GM20431 (cell line): ENCODE measurements around the gene THSD4.

Experiments
- in situ Hi-C: fragments of 300-500 bp; cut with MseI, MboI; formaldehyde crosslinking; loops from one replicate; pipeline ENCODE4 v1.15.0; 2020; ENCODE audit warnings: low sequenced_read_pairs; ENCODE audit not compliant: unreplicated experiment

Gene THSD4

GRCh38 chr15:71570736-71571135, 455.5 kb downstream of the THSD4 start:
- in situ Hi-C loops, result no loop called here

- in situ Hi-C loops, result no loop called here
These were observed 456.4 kb downstream of the THSD4 start for GRCh38 chr15:71571641-71572040.

GRCh38 chr15:71572452-71573053, 457.3 kb downstream of the THSD4 start:
- in situ Hi-C loops, result no loop called here

- in situ Hi-C loops, result no loop called here
These were observed 458.3 kb downstream of the THSD4 start for GRCh38 chr15:71573599-71573998.

- in situ Hi-C loops, result no loop called here
These were observed 460.3 kb downstream of the THSD4 start for GRCh38 chr15:71575474-71576045.

- in situ Hi-C loops, result no loop called here
These were observed 461.8 kb downstream of the THSD4 start for GRCh38 chr15:71577071-71577470.

- in situ Hi-C loops, result no loop called here
These were observed 466.2 kb downstream of the THSD4 start for GRCh38 chr15:71581398-71581930.

- in situ Hi-C loops, result no loop called here
These were observed 469.9 kb downstream of the THSD4 start for GRCh38 chr15:71585159-71585558.

GRCh38 chr15:71586463-71586862, 471.2 kb downstream of the THSD4 start:
- in situ Hi-C loops, result no loop called here

GRCh38 chr15:71588746-71589145, 473.5 kb downstream of the THSD4 start:
- in situ Hi-C loops, result no loop called here

GRCh38 chr15:71591057-71591456, 475.8 kb downstream of the THSD4 start:
- in situ Hi-C loops, result no loop called here

GRCh38 chr15:71592203-71592602, 476.9 kb downstream of the THSD4 start:
- in situ Hi-C loops, result no loop called here

GRCh38 chr15:71595846-71596553, 480.7 kb downstream of the THSD4 start:
- in situ Hi-C loops, result no loop called here

- in situ Hi-C loops, result no loop called here
These were observed 481.4 kb downstream of the THSD4 start for GRCh38 chr15:71596672-71597071.

GRCh38 chr15:71597126-71597525, 481.9 kb downstream of the THSD4 start:
- in situ Hi-C loops, result no loop called here

GRCh38 chr15:71597637-71598036, 482.4 kb downstream of the THSD4 start:
- in situ Hi-C loops, result no loop called here

- in situ Hi-C loops, result no loop called here
These were observed 483.5 kb downstream of the THSD4 start for GRCh38 chr15:71598741-71599140.

- in situ Hi-C loops, result no loop called here
These were observed 484.3 kb downstream of the THSD4 start for GRCh38 chr15:71599418-71600151.

GRCh38 chr15:71600237-71600636, 485.0 kb downstream of the THSD4 start:
- in situ Hi-C loops, result no loop called here

GRCh38 chr15:71601038-71601834, 486.0 kb downstream of the THSD4 start:
- in situ Hi-C loops, result no loop called here
